Smooth muscle cell (in vitro differentiated cells): ENCODE measurements around the gene ERGIC3. TPM values are rescaled to one million over a fixed set of nuclear protein-coding genes. Genes with fewer than 3 reads are reported as not detected.
"Not testable (repeated sequence)": the region's sequence is repeated elsewhere in the genome, so short reads cannot be mapped to it uniquely, and the experiment has no call there.

Source experiments
- DNase-seq: peaks from one replicate; lab custom pipeline; 2025; ENCODE audit not compliant: unreplicated experiment; lab: John Stamatoyannopoulos, UW
- H2AFZ ChIP-seq: fragments of 200-600 bp; sonication (generic); 2 replicates; pipeline ENCODE4 v1.6.0; 2016; ENCODE audit warnings: antibody characterized with exemption, low read depth, mild to moderate bottlenecking
- H3F3A ChIP-seq: fragments of 200-600 bp; sonication (generic); 2 replicates; pipeline ENCODE4 v1.6.0; 2017; ENCODE audit warnings: antibody characterized with exemption, low read depth
- H3K27ac ChIP-seq: fragments of 200-600 bp; sonication (generic); 2 replicates; pipeline ENCODE4 v1.5.1; 2016; ENCODE audit warnings: low read depth, mild to moderate bottlenecking
- H3K27me3 ChIP-seq: fragments of 200-600 bp; sonication (generic); 2 replicates; pipeline ENCODE4 v1.6.1; 2016; ENCODE audit warnings: low read depth, mild to moderate bottlenecking
- H3K36me3 ChIP-seq: fragments of 200-600 bp; sonication (generic); 2 replicates; pipeline ENCODE4 v1.5.1; 2016; ENCODE audit warnings: low read depth
- H3K4me1 ChIP-seq: fragments of 200-600 bp; sonication (generic); 2 replicates; pipeline ENCODE4 v1.5.1; 2016; ENCODE audit warnings: low read depth
- H3K4me2 ChIP-seq: fragments of 200-600 bp; sonication (generic); 2 replicates; pipeline ENCODE4 v1.6.0; 2016; ENCODE audit warnings: mild to moderate bottlenecking
- H3K4me3 ChIP-seq: fragments of 200-600 bp; sonication (generic); 2 replicates; pipeline ENCODE4 v1.5.1; 2016; ENCODE audit warnings: mild to moderate bottlenecking
- H3K79me2 ChIP-seq: fragments of 200-600 bp; sonication (generic); 2 replicates; pipeline ENCODE4 v1.6.0; 2016; ENCODE audit warnings: low read depth, mild to moderate bottlenecking
- H3K9ac ChIP-seq: fragments of 200-600 bp; sonication (generic); 2 replicates; pipeline ENCODE4 v1.6.0; 2016; ENCODE audit warnings: low read depth
- H3K9me3 ChIP-seq: fragments of 200-600 bp; sonication (generic); replicated peaks from 2 replicates; pipeline ENCODE4 v1.5.1; 2016; ENCODE audit warnings: low read depth
- H4K20me1 ChIP-seq: fragments of 200-600 bp; sonication (generic); 2 replicates; pipeline ENCODE4 v1.6.0; 2016; ENCODE audit warnings: low read depth
- CTCF ChIP-seq: fragments of 200-600 bp; sonication (generic); IDR thresholded peaks from 2 replicates; pipeline ENCODE4 v1.5.1; 2017; ENCODE audit warnings: borderline replicate concordance, mild to moderate bottlenecking, antibody characterized with exemption; ENCODE audit not compliant: insufficient read depth, poor library complexity, severe bottlenecking
- WGBS: methylation state at CpG from one replicate; pipeline ENCODE4 v1.1.7; 2016; ENCODE audit warnings: low lambda C conversion rate; 5-methylcytosine and 5-hydroxymethylcytosine counted together
- polyA plus RNA-seq: library from polyadenylated mRNA; unstranded; fragments of >200 nt; fragmentation: Nextera tagmentation; extraction: Ambion mirVana; gene quantifications from 2 replicates; pipeline ENCODE4 v1.2.1, GENCODE V29; 2016
- total RNA-seq: library from RNA; depleted of rRNA; stranded (reverse); fragments of >200 nt; gene quantifications from 2 replicates; pipeline ENCODE4 v1.2.3, GENCODE V29; 2014

ERGIC3 gene
- total and polyA plus RNA-seq, 2 experiments from 2014 or later = 245 to 252 TPM

- DNase-seq = no peak
- WGBS = 91% methylated on average over 1 of the region's 1 CpG
- Histone ChIP-seq H3K27me3 (no peaks in the 10 kb centered on the region), H3K4me2 (no peak overlapping the region), H2AFZ (no peak overlapping the region), H3K9ac (no peak overlapping the region), H3K9me3 (no peaks in the 10 kb centered on the region), H4K20me1 (no peaks in the 10 kb centered on the region), H3F3A (no peaks in the 10 kb centered on the region), H3K36me3 (no peaks in the 10 kb centered on the region), H3K27ac (no peak overlapping the region), H3K4me3 (no peak overlapping the region), H3K79me2 (no peaks in the 10 kb centered on the region), H3K4me1 (peaks cover 3% of the 10 kb centered on the region)
- TF ChIP-seq CTCF = no peak
Measured at GRCh38 chr20:35546127-35546526, 4.2 kb downstream of the ERGIC3 start.

GRCh38 chr20:35547329-35547728 is 5.5 kb downstream of the ERGIC3 start:
- H3K36me3 ChIP-seq = no peaks in the 10 kb centered on the region
- DNase-seq = no peak
- no peak overlapping the region for H3K9ac ChIP-seq

GRCh38 chr20:35551503-35551902 is 9.6 kb downstream of the ERGIC3 start:
- no peaks in the 10 kb centered on the region for H3F3A ChIP-seq
- no peak for TF ChIP-seq CTCF
- DNase-seq = no peak
- no peak overlapping the region for H3K4me2 ChIP-seq
- no peaks in the 10 kb centered on the region for H3K36me3 ChIP-seq
- no peaks in the 10 kb centered on the region for H3K9me3 ChIP-seq
- no peak overlapping the region for H3K27ac ChIP-seq
- no peak overlapping the region for H2AFZ ChIP-seq
- H3K4me3 ChIP-seq = no peak overlapping the region
- H4K20me1 ChIP-seq = peaks cover 7% of the 10 kb centered on the region
- 89% methylated on average over 4 of the region's 4 CpGs for WGBS
- H3K9ac ChIP-seq = no peak overlapping the region
- H3K27me3 ChIP-seq = no peaks in the 10 kb centered on the region
- H3K79me2 ChIP-seq = no peaks in the 10 kb centered on the region
- H3K4me1 ChIP-seq = no peaks in the 10 kb centered on the region

More at GRCh38 chr20:35547329-35547728, 5.5 kb downstream of the ERGIC3 start:
- TF ChIP-seq CTCF = no peak
- H3K27me3 ChIP-seq = no peaks in the 10 kb centered on the region
- H4K20me1 ChIP-seq = peaks cover 2% of the 10 kb centered on the region
- H3K4me2 ChIP-seq = no peak overlapping the region
- H3K4me3 ChIP-seq = no peak overlapping the region
- 86% methylated on average over 9 of the region's 9 CpGs for WGBS
- H3K79me2 ChIP-seq = no peaks in the 10 kb centered on the region
- no peak overlapping the region for H3K27ac ChIP-seq
- peaks cover 3% of the 10 kb centered on the region for H3K4me1 ChIP-seq
- no peaks in the 10 kb centered on the region for H3F3A ChIP-seq
- H2AFZ ChIP-seq = no peak overlapping the region
- no peaks in the 10 kb centered on the region for H3K9me3 ChIP-seq

DNA sequence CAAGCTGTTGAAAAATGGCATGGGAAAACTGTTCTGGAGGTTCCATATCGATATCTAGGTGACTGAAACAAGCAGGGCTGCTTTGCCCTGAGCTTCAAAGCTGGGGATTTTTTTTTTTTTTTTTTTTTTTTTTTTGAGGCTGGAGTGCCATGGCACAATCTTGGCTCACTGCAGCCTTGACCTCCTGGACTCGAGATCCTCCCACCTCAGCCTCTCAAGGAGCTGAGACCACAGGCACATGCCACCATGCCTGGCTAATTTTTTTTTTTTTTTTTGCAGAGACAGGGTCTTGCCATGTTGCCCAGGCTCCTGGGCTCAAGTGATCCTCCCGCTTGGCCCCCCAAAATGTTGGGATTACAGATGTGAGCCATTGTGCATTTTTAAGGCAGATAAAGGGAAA is 11.0 kb downstream of the ERGIC3 start:
- H3F3A ChIP-seq = no peaks in the 10 kb centered on the region
- no peaks in the 10 kb centered on the region for H3K9me3 ChIP-seq
- TF ChIP-seq CTCF = no peak
- no peak overlapping the region for H3K9ac ChIP-seq
- DNase-seq = no peak
- no peaks in the 10 kb centered on the region for H3K79me2 ChIP-seq
- H3K27me3 ChIP-seq = no peaks in the 10 kb centered on the region
- H3K27ac ChIP-seq = no peak overlapping the region
- no peak overlapping the region for H3K4me3 ChIP-seq
- no peaks in the 10 kb centered on the region for H3K36me3 ChIP-seq
- H3K4me2 ChIP-seq = no peak overlapping the region
- no peak overlapping the region for H2AFZ ChIP-seq
- H3K4me1 ChIP-seq = no peaks in the 10 kb centered on the region
- WGBS = 93% methylated on average over 3 of the region's 3 CpGs
- peaks cover 7% of the 10 kb centered on the region for H4K20me1 ChIP-seq

DNA sequence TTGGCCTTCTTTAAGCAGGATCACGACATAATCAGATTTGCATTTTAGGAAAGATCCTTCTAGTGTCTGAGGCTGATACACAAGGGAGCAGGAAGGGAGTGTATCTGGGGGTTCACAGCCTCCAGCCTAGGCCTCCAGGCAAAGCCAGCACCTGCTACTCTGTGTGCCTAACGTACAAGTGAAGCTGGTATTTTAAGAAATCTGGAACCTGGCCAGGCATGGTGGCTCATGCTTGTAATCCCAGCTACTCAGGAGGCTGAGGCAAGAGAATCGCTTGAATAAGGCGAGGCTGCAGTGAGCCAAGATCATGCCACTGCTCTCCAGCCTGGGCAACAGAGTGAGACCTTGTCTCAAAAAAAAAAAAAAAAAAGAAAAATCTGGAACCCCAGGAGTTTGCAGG is 13.6 kb downstream of the ERGIC3 start:
- H4K20me1 ChIP-seq, H3K9ac ChIP-seq, H3K27ac ChIP-seq, H3K4me3 ChIP-seq, H3K36me3 ChIP-seq, H3K9me3 ChIP-seq, H3F3A ChIP-seq, DNase-seq, H3K27me3 ChIP-seq, H3K4me2 ChIP-seq, H3K4me1 ChIP-seq, H2AFZ ChIP-seq, H3K79me2 ChIP-seq: not testable (repeated sequence)
- WGBS = 94% methylated on average over 4 of the region's 4 CpGs
